GM18867 (cell line): ENCODE measurements around the gene WWC2.
"Not testable (repeated sequence)": the region's sequence is repeated elsewhere in the genome, so short reads cannot be mapped to it uniquely, and the experiment has no call there.

Experiments used
- ATAC-seq: cut with Tn5 transposase; IDR thresholded peaks from one replicate; pipeline ENCODE4 v1.9.1; 2021; ENCODE audit warnings: mild to moderate bottlenecking, moderate library complexity; ENCODE audit not compliant: unreplicated experiment

Gene WWC2

GRCh38 chr4:183193730-183194338 lies 94.8 kb downstream of the WWC2 start:
- ATAC-seq = not testable (repeated sequence)

GRCh38 chr4:183195534-183195933 lies 96.5 kb downstream of the WWC2 start:
- ATAC-seq = no peak

GRCh38 chr4:183197140-183197539 lies 98.1 kb downstream of the WWC2 start:
- no peak for ATAC-seq

- ATAC-seq = no peak
Measured at GRCh38 chr4:183200453-183200852, 101.4 kb downstream of the WWC2 start.

GRCh38 chr4:183201331-183201730 lies 102.3 kb downstream of the WWC2 start:
- ATAC-seq = no peak

- ATAC-seq = no peak
Measured at GRCh38 chr4:183202523-183202922, 103.5 kb downstream of the WWC2 start.

- ATAC-seq = no peak
Measured at GRCh38 chr4:183204793-183205192, 105.7 kb downstream of the WWC2 start.

GRCh38 chr4:183205193-183205592 lies 106.1 kb downstream of the WWC2 start:
- ATAC-seq = no peak

GRCh38 chr4:183205709-183206108 lies 106.7 kb downstream of the WWC2 start:
- no peak for ATAC-seq

GRCh38 chr4:183211533-183211932 lies 112.5 kb downstream of the WWC2 start:
- ATAC-seq = no peak

GRCh38 chr4:183213996-183214395 lies 114.9 kb downstream of the WWC2 start:
- no peak for ATAC-seq

- no peak for ATAC-seq
Measured at GRCh38 chr4:183214912-183215488, 115.9 kb downstream of the WWC2 start.

- no peak for ATAC-seq
Measured at GRCh38 chr4:183220236-183220635, 121.2 kb downstream of the WWC2 start.

GRCh38 chr4:183223053-183223452 lies 124.0 kb downstream of the WWC2 start:
- ATAC-seq = no peak

GRCh38 chr4:183229397-183229796 lies 130.3 kb downstream of the WWC2 start:
- no peak for ATAC-seq

- ATAC-seq = no peak
Measured at GRCh38 chr4:183240581-183241321, 141.7 kb downstream of the WWC2 start.

- ATAC-seq = no peak
Measured at GRCh38 chr4:183241322-183241640, 142.2 kb downstream of the WWC2 start.

- ATAC-seq = no peak
Measured at GRCh38 chr4:183241721-183242151, 142.7 kb downstream of the WWC2 start.

- ATAC-seq = no peak
Measured at GRCh38 chr4:183242291-183242690, 143.2 kb downstream of the WWC2 start.

- no peak for ATAC-seq
Measured at GRCh38 chr4:183244019-183244418, 145.0 kb downstream of the WWC2 start.

- no peak for ATAC-seq
Measured at GRCh38 chr4:183244506-183244905, 145.4 kb downstream of the WWC2 start.

- no peak for ATAC-seq
Measured at GRCh38 chr4:183248201-183248600, 149.1 kb downstream of the WWC2 start.
